GM21423 (cell line): ENCODE results near the gene TCHP.

ENCODE experiments used
- ATAC-seq: cut with Tn5 transposase; IDR thresholded peaks from one replicate; pipeline ENCODE4 v1.9.1; 2021; ENCODE audit warnings: mild to moderate bottlenecking, moderate library complexity; ENCODE audit not compliant: unreplicated experiment

Gene TCHP

DNA sequence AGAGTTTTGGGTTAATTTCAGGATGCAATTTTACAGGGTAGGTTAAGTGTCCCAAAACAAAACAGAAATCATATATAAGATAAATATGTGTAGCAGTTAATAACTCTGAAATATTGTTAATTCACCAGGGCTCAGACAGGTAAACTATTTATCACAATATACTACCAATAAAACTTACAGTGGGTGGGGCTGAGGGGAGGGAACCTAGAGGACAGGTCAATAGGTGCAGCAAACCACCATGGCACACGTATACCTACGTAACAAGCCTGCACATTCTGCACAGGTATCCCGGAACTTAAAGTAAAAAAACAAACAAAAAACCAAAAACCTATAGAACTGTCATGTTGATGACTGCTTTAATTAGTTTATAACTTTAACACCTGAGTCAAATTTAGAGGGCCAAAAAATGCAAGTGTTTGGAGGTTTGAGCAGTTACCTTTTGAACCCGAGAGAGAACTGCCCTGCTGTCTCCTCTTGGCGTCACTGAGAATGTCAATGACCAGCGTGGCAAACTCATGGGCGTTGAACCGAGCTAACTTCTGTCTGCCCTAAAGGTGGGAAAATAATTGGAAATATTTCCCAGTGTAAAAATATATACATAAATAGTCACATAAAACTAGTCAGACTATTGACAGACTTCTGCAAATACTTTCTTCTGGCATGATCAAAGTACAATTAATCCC, 59.5 kb downstream of the TCHP start:
- ATAC-seq: no peak

DNA sequence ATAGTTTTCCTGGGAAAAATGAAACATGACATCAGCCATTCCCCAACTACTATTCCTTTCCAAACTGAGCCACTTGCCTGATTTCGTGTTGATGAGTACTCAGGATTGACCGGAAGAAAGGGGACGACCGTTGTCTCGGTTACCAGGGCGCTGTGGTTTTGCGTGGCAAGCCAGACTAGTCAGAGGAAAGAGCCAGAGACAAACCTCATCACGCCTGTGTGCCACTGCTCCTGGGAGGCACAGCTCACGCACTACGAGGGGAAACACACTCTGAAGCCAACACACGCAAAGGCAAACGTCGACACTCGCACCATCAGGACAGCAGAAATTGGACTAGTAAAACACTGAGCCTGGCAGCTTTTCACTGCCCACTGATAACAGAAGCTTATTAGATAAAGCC, 61.1 kb downstream of the TCHP start:
- no peak for ATAC-seq

DNA sequence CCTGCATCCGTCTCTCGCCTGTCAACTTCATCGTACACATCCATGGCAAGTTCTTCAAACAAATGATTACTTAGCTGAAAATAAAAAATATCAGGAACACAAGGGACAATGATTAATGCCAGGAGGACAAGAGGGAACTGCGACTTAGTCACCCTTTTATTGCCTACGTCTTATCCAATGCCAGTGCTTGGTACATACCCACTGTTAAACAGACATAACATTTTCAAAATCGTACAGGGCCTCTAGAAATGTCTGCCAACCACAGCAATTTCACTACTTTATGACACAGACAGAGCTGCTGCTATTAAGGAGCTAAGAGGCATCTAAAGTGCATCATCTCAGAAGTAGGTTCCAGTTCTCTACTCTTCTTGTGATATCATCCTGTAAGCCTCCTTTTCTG, 61.5 kb downstream of the TCHP start:
- no peak for ATAC-seq

DNA sequence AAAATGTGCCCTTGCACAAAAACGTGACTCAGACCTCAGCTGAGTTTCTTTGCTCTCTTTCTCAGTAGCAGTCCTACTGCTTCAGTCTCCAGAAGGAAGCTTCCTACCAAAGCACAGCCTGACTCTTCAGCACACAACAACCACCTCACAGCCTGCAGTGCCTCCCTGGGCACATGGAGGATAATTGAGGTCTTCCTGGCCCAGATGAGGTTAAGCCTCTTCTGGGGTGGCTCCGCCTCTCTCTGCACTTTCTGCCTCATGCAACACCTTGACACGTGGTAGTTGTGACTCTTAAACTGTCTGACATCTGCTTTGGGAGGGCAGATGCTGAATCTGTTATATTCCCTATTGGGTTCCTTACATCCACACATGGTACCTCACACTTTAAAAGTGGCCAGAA, 62.3 kb downstream of the TCHP start:
- no peak for ATAC-seq

DNA sequence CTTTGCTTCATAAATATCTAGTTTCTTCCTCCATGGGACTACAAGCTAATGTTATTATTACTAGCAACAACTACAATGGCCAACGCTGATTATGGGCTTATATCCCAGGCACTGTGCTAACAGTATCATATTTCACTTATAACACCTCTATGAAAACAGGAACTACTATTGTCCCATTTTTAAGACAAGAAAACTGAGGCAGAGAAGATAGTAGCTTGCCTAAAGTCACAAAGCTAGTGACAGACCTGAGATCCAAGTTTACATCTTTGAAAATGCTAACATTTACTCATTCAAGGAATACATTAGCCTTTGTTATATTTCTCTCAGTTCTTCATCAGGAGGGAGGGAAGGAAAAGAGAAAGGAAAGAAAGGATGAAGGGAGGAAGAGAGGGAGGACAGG, 63.3 kb downstream of the TCHP start:
- no peak for ATAC-seq

DNA sequence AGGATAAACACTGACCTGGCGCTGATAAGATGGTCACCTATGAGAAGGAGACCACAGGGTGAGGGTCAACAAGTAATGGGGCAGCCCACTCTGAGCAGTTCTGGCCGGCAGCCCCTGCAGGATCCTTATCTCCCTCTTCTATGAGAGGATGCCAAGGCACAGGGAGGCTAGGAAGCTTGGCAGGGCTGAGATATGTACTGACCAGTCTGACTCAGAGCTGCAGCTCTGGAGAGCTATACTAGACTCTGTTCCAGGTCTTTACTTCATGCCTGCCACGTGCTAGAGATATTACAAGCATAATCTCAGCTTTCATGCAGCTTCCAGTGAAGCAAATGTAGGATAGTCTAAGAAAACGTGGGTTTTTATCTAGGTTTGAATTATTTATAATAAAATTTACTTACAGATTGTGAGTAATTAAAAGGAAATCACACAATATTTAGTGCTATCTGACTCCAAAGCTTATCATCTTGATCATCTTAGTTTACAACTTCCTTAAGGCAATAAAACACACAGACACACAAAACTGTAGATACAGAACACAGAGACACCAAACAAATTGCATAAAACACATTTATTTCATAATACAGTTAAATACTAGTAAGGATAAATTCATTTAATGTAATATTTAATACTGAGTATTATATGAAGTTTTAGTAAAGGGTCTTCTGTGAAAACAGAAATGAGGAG, 63.8 kb downstream of the TCHP start:
- ATAC-seq: no peak

DNA sequence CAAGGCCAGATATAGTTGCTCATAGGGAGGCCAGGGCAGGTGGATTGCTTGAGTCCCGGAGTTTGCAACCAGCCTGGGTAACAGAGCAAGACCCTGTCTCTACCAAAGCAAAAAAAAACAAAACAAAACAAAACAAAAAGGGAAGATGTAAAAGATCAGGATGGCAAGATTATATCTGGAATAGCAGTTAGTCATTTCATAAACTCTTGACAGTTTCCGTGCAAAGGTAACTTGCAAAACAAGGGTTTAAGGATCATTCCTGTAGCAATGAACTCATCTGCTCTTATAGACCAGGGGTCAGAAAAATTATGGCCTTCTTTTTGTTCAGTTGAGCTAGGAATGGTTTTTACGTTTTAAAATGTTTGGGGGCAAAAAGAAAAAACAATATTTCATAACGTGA, 66.5 kb downstream of the TCHP start:
- no peak for ATAC-seq

DNA sequence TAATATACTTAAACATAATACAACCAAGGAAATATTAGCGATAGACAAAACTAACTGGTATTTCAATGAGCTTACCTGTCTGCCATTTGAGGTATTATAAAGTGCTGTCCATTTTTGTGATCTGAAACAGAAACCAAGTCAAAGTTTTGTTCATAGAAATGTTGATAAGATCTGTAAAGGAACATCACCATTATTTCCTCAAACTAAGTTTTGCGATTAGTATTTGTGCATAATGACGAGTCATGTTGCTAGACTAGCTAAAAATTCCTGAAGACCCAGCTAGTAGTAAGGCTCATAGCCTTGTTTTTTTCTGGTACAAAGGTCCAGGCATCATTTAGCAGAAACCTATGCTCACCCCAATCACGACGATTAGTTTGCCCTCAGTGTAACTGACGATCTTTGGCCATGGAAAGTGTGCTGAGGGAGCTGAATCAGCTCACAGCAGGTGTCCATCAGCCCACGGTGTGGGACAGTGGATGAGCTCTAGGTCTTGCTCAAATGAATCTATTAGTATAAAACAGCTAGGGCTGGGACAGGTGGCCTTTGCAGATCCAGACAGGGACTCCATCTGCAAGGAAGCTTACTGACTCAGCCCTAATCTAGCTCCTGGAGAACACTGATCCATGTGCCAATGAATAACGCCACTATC, 67.4 kb downstream of the TCHP start:
- ATAC-seq: no peak
